Kidney (tissue), 14 donors: Measurements from ENCODE around the gene IFI30. TPM values are rescaled to one million over a fixed set of nuclear protein-coding genes. Genes with fewer than 3 reads are reported as not detected.

Experiments used
- DNase-seq, 5 donors: peaks; one replicate each; pipeline ENCODE4 v3.0.0-alpha.2; 2013 to 2020
- FAIRE-seq: peaks from 2 replicates; lab custom pipeline; 2012; peaks lifted over from hg19 to GRCh38; lab: Jason Lieb, UNC
- H3K27ac ChIP-seq, 2 donors: one replicate each; pipeline ENCODE4 v1.7.0; 2013; ENCODE audit warnings: low read depth in 2 of 2, low read length in 2 of 2, inconsistent platforms in 1 of 2
- H3K27me3 ChIP-seq: one replicate; pipeline ENCODE4 v1.7.1; 2013; ENCODE audit warnings: low read length, inconsistent platforms; ENCODE audit not compliant: control insufficient read depth, insufficient read depth
- H3K36me3 ChIP-seq, 3 donors: one replicate each; pipeline versions ENCODE4 v1.7.0 to v1.7.1; 2013; ENCODE audit warnings: low read length in 3 of 3, control low read depth in 1 of 3, inconsistent platforms in 1 of 3; ENCODE audit not compliant: insufficient read depth in 3 of 3, control insufficient read depth in 2 of 3
- H3K4me1 ChIP-seq, 3 donors: one replicate each; pipeline versions ENCODE4 v1.7.0 to v1.7.1; 2013; ENCODE audit warnings: low read length in 3 of 3, inconsistent platforms in 1 of 3, low read depth in 1 of 3; ENCODE audit not compliant: control insufficient read depth in 2 of 3, insufficient read depth in 2 of 3
- H3K4me3 ChIP-seq, 3 donors: one replicate each; pipeline versions ENCODE4 v1.7.0 to v1.8.1; 2013; ENCODE audit warnings: low read length in 3 of 3, control low read depth in 1 of 3, inconsistent platforms in 1 of 3
- H3K9ac ChIP-seq, 3 donors: one replicate each; pipeline versions ENCODE4 v1.7.0 to v1.7.1; 2013; ENCODE audit warnings: low read length in 3 of 3, control low read depth in 1 of 3, inconsistent platforms in 1 of 3
- H3K9me3 ChIP-seq, 3 donors: one replicate each; pipeline versions ENCODE4 v1.7.0 to v1.7.1; 2013; ENCODE audit warnings: low read length in 3 of 3, control low read depth in 1 of 3, inconsistent platforms in 1 of 3; ENCODE audit not compliant: control insufficient read depth in 2 of 3, insufficient read depth in 1 of 3
- intact Hi-C: fragments of 100-400 bp; cut with DNase I; formaldehyde crosslinking; loops from one replicate; pipeline ENCODE4 v1.11.1; 2022
- polyA plus RNA-seq: library from polyadenylated mRNA; stranded (reverse); fragments of 350-450 nt; fragmentation: Illumina TruSeq; extraction: RNeasy Lipid Tissue Mini Kit (QIAGEN cat#74804); gene quantifications from one replicate; pipeline ENCODE4 v1.2.3, GENCODE V29; 2014; ENCODE audit warnings: low read depth, low replicate concordance; ENCODE audit not compliant: insufficient read depth
- total RNA-seq: library from RNA; stranded (reverse); fragmentation: NEBNext Ultra II Directional; extraction: Animal tissue kit (Norgen Biotek cat#: 25700); gene quantifications from one replicate; pipeline ENCODE4 v1.2.1, GENCODE V29; 2021
- TF ChIP-seq, protein P1 (sequence below): IDR thresholded peaks from 3 replicates; pipeline ENCODE4 v1.5.1; 2012; ENCODE audit warnings: mild to moderate bottlenecking, moderate library complexity, borderline replicate concordance; ENCODE audit not compliant: insufficient read depth; ENCODE audit errors: extremely low read depth
- donor health status: control.
- donor health status: control.
- donor health status: control.
- donor health status: control.
- donor health status: control.
- donor health status: DM: yes; HTN: yes; CAD: no.
- donor health status: Normal renal cell carcinoma (clear cell type).

Gene IFI30
- total and polyA plus RNA-seq, 2 donors from 2014 or later = 109 to 173 TPM

GRCh38 chr19:18225355-18225701, 51.7 kb downstream of the IFI30 start:
- intact Hi-C loops = no loop called here
- Histone ChIP-seq H3K36me3 (no peaks in the 10 kb centered on the region), H3K4me3 (no peak overlapping the region), H3K27ac (peak overlapping the region; percentile 71 to 73), H3K9me3 (no peaks in the 10 kb centered on the region), H3K27me3 (peaks cover 7% of the 10 kb centered on the region), H3K4me1 (peaks cover 0 to 19% (median 0%) of the 10 kb centered on the region in 3 donors), H3K9ac (peak overlapping the region in 2 of 3 donors; percentile 19 to 34)
- FAIRE-seq (no peak), DNase-seq (peak in 1 of 5 donors; percentile 68)
- TF ChIP-seq, protein P1, sequence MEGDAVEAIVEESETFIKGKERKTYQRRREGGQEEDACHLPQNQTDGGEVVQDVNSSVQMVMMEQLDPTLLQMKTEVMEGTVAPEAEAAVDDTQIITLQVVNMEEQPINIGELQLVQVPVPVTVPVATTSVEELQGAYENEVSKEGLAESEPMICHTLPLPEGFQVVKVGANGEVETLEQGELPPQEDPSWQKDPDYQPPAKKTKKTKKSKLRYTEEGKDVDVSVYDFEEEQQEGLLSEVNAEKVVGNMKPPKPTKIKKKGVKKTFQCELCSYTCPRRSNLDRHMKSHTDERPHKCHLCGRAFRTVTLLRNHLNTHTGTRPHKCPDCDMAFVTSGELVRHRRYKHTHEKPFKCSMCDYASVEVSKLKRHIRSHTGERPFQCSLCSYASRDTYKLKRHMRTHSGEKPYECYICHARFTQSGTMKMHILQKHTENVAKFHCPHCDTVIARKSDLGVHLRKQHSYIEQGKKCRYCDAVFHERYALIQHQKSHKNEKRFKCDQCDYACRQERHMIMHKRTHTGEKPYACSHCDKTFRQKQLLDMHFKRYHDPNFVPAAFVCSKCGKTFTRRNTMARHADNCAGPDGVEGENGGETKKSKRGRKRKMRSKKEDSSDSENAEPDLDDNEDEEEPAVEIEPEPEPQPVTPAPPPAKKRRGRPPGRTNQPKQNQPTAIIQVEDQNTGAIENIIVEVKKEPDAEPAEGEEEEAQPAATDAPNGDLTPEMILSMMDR = no peak

DNA sequence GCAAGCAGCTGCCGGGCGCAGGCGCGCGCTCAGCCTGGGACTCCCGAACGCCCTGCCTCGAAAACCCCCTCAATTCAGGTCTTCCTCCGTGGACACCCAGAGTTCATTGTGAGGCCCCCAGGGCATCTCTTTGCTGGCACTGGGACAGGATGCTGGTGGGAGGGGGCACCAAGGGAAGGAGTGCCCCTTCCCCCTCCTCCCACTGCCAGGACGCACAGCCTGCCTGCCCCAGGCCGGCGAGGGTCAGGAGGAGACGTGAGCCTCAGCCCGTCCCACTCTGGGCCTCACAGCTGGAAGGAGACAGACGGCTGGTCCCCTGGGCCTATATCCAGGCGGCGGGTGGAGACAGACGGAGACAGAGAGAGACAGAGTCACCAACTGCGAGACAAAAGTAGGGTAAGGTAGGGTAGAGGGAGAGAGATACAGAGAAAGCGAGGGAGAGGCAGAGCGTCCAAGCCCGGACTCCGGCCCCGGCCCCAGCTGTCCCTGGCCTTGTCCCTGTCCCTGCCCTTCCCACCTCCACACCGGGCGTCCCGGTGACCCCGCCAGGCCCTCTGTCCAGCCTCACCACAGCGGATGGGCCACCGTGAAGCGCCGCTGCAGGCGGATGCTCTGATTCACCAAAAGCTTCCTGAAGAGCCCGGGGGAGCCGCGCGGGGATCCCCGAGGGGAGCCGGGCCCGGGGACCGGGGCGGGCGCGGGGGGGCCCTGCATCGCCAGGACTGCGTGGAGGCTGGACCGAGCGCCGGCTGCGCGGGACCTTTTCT, 52.3 kb downstream of the IFI30 start, which contains the start of gene PDE4C:
Gene PDE4C (minus strand): TSS at position 737 of the 767 bp plus-strand sequence. CDS start 23 bp downstream, at position 714.
- peaks cover 0 to 19% (median 0%) of the 10 kb centered on the region in 3 donors for H3K4me1 ChIP-seq
- TF ChIP-seq, protein P1 = no peak
- peak within 1 kb of the TSS; percentile 71 to 73 for H3K27ac ChIP-seq
- H3K36me3 ChIP-seq = no peaks in the 10 kb centered on the region
- H3K9me3 ChIP-seq = no peaks in the 10 kb centered on the region
- H3K4me3 ChIP-seq = no peak within 1 kb of the TSS
- H3K9ac ChIP-seq = peak within 1 kb of the TSS in 2 of 3 donors; percentile 19 to 34
- FAIRE-seq (no peak), DNase-seq (peak in 4 of 5 donors; percentile 29 to 86 (median 62))
- intact Hi-C loops = no loop called here
- peaks cover 7% of the 10 kb centered on the region for H3K27me3 ChIP-seq

DNA sequence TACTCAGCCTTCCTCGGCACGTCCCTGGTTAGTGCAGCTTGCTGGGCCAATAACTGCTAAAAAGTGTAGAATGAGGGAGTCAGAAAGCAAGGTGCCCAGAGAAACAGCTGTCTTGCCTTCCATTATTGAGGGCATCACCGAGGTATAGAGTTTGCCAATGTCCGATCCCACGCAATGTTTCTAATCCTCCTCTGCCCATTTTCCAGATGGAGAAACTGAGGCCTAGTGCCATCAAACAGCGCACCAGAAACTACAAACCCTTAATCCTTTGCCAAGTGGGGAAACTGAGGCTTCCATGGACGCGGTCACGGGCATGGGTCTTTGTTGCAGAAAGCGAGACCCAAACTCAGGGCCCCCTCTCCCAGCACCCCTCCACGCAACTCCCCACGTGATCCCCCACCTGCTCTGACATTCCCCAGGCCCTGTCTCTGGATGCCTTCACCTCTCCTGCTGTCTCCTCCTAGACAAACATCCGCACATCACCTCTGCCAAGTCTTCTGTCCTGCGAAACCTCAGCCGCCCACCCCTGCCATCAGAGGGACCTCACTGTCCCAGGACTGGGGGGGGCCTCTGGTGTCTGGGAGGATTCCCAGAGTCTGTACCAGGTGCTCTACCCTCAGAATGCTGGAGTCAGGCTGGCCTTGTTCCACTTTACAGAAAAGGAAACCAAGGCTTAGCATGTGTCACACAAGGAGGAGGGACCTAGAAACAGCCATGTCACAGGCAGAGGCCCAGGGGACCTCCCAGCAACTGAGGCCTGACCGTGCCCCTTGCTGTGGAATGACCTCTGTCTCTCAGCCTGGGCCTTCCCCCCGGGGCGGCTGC, 53.6 kb downstream of the IFI30 start:
- no peak for DNase-seq
- FAIRE-seq = no peak
- Histone ChIP-seq H3K4me3 (no peak overlapping the region), H3K27me3 (peaks cover 7% of the 10 kb centered on the region), H3K9ac (no peak overlapping the region), H3K9me3 (no peaks in the 10 kb centered on the region), H3K27ac (no peak overlapping the region), H3K36me3 (no peaks in the 10 kb centered on the region), H3K4me1 (peaks cover 0 to 18% (median 0%) of the 10 kb centered on the region in 3 donors)
- TF ChIP-seq, protein P1 = no peak
- intact Hi-C loops = no loop called here

Other genes with a start within 250 kb of the IFI30 start
- 59.5 TPM for gene CCDC124, start 240.8 kb upstream of the IFI30 start, total RNA-seq
- 120 TPM for gene CCDC124, start 240.8 kb upstream of the IFI30 start, polyA plus RNA-seq
- 0.19 TPM for gene KCNN1, start 206.7 kb upstream of the IFI30 start, total RNA-seq
- gene KCNN1, start 206.7 kb upstream of the IFI30 start, polyA plus RNA-seq = 0.37 TPM
- gene ARRDC2, start 165.6 kb upstream of the IFI30 start, total RNA-seq = 68.4 TPM
- 20.8 TPM for gene ARRDC2, start 165.6 kb upstream of the IFI30 start, polyA plus RNA-seq
- gene IL12RB1, start 86.9 kb upstream of the IFI30 start, total RNA-seq = 3.2 TPM
- gene IL12RB1, start 86.9 kb upstream of the IFI30 start, polyA plus RNA-seq = 0.45 TPM
- gene MAST3, start 76.0 kb upstream of the IFI30 start, total RNA-seq = 16.0 TPM
- 5.6 TPM for gene MAST3, start 76.0 kb upstream of the IFI30 start, polyA plus RNA-seq
- gene PIK3R2, start 20.6 kb upstream of the IFI30 start, total RNA-seq = 29.6 TPM
- gene PIK3R2, start 20.6 kb upstream of the IFI30 start, polyA plus RNA-seq = 10.1 TPM
- 11.5 TPM for gene MPV17L2, start 19.4 kb downstream of the IFI30 start, total RNA-seq
- gene MPV17L2, start 19.4 kb downstream of the IFI30 start, polyA plus RNA-seq = 31.1 TPM
- 5.2 TPM for gene RAB3A, start 30.2 kb downstream of the IFI30 start, total RNA-seq
- 10.5 TPM for gene RAB3A, start 30.2 kb downstream of the IFI30 start, polyA plus RNA-seq
- 2.0 TPM for gene PDE4C, start 52.6 kb downstream of the IFI30 start, total RNA-seq
- not detected for gene PDE4C, start 52.6 kb downstream of the IFI30 start, polyA plus RNA-seq
- 6.3 TPM for gene IQCN, start 100.6 kb downstream of the IFI30 start, total RNA-seq
- 0.82 TPM for gene IQCN, start 100.6 kb downstream of the IFI30 start, polyA plus RNA-seq
- 181 TPM for gene JUND, start 107.8 kb downstream of the IFI30 start, total RNA-seq
- gene JUND, start 107.8 kb downstream of the IFI30 start, polyA plus RNA-seq = 117 TPM
- 87.7 TPM for gene LSM4, start 149.3 kb downstream of the IFI30 start, total RNA-seq
- gene LSM4, start 149.3 kb downstream of the IFI30 start, polyA plus RNA-seq = 245 TPM
- 54.5 TPM for gene PGPEP1, start 166.8 kb downstream of the IFI30 start, total RNA-seq
- 76.1 TPM for gene PGPEP1, start 166.8 kb downstream of the IFI30 start, polyA plus RNA-seq
- gene GDF15, start 212.3 kb downstream of the IFI30 start, total RNA-seq = 51.2 TPM
- gene GDF15, start 212.3 kb downstream of the IFI30 start, polyA plus RNA-seq = 154 TPM
- 13.1 TPM for gene LRRC25, start 223.8 kb downstream of the IFI30 start, total RNA-seq
- 2.7 TPM for gene LRRC25, start 223.8 kb downstream of the IFI30 start, polyA plus RNA-seq
- 64.9 TPM for gene SSBP4, start 245.6 kb downstream of the IFI30 start, total RNA-seq
- gene SSBP4, start 245.6 kb downstream of the IFI30 start, polyA plus RNA-seq = 74.9 TPM